Epithelial cell of esophagus (primary cell): ENCODE measurements around the gene MYRF.

Experiments
- DNase-seq: peaks from one replicate; pipeline ENCODE4 v3.0.0; 2010; ENCODE audit warnings: low read depth
- H3K4me3 ChIP-seq: 2 replicates; pipeline ENCODE4 v1.5.1; 2011; ENCODE audit warnings: mild to moderate bottlenecking, low read length, control low read depth
- CTCF ChIP-seq: IDR thresholded peaks from 2 replicates; pipeline ENCODE4 v1.5.1; 2011; ENCODE audit warnings: low read depth, mild to moderate bottlenecking, low read length, control low read depth, inconsistent platforms; ENCODE audit not compliant: insufficient read depth; ENCODE audit errors: missing control alignments

The MYRF gene

GRCh38 chr11:61816736-61817455 lies 64.5 kb downstream of the MYRF start, which contains the start of gene FADS1:
Gene FADS1, minus strand, starts transcription at chr11:61817003. Its CDS starts 74 bp downstream, at chr11:61816929.
- peak; percentile 37 for TF ChIP-seq CTCF
- H3K4me3 ChIP-seq = peak within 1 kb of the TSS; percentile 57
- peak; percentile 84 for DNase-seq

- no peak overlapping the region for H3K4me3 ChIP-seq
Measured at GRCh38 chr11:61817471-61818202, 65.2 kb downstream of the MYRF start.

GRCh38 chr11:61820174-61820573 lies 67.7 kb downstream of the MYRF start:
- no peak overlapping the region for H3K4me3 ChIP-seq
- DNase-seq = peak; percentile 88

More at GRCh38 chr11:61817471-61818202, 65.2 kb downstream of the MYRF start:
- no peak for DNase-seq
- TF ChIP-seq CTCF = no peak

GRCh38 chr11:61826930-61827570 lies 74.6 kb downstream of the MYRF start:
- no peak for TF ChIP-seq CTCF
- H3K4me3 ChIP-seq = peak overlapping the region; percentile 68
- no peak for DNase-seq

More at GRCh38 chr11:61820174-61820573, 67.7 kb downstream of the MYRF start:
- no peak for TF ChIP-seq CTCF

- peak; percentile 89 for DNase-seq
- H3K4me3 ChIP-seq = peak within 1 kb of the TSS; percentile 68
- TF ChIP-seq CTCF = no peak
Measured at GRCh38 chr11:61827571-61828378, 75.3 kb downstream of the MYRF start, which contains the start of gene FADS2. Gene FADS2, plus strand, starts transcription at chr11:61828300. Its CDS starts 91 bp downstream, at chr11:61828391.

GRCh38 chr11:61828379-61828628 lies 75.9 kb downstream of the MYRF start:
- no peak for DNase-seq
- peak overlapping the region; percentile 68 for H3K4me3 ChIP-seq
- TF ChIP-seq CTCF = no peak
